ENCODE results near the gene SERGEF. TPM values are rescaled to one million over a fixed set of nuclear protein-coding genes. Genes with fewer than 3 reads are reported as not detected.

The SERGEF gene
- total RNA-seq, 4 donors from 2014 or later = 11.8 to 34.7 (median 24.5) TPM

DNA sequence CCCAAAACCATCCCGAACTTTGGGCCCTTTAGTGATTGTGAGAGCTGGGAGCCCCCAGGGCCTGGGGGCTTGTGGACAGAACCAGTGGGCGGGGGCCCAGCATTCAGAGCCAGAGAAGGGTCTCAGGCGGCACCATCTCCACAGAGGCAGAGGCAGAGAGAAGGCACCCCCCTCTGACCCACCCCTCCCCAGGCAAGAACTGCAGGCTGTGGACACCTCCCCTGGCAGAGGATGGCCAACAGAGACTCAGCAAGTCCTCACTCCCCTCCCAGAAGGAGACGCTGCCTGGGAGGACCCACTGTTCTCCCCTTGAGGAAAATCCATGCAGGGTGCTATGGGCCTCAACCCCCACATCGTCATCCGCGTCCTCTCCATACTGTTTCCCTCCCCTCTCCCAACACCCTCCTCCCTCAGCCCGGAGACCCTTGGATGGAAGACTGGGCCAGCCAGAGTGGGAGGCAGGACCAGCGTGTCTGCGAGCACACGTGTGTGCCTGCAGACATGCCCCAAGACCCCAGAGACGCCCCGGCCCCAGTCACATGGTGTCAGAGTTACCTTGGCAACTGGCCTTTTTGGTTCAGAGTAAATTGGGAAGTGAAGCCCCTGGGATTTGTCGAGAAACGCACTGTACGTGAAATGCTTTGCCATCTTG is 235.6 kb downstream of the SERGEF start:
- intact Hi-C loops (cut with DNase I; ENCODE audit: low total_unique reads) = no loop called here

DNA sequence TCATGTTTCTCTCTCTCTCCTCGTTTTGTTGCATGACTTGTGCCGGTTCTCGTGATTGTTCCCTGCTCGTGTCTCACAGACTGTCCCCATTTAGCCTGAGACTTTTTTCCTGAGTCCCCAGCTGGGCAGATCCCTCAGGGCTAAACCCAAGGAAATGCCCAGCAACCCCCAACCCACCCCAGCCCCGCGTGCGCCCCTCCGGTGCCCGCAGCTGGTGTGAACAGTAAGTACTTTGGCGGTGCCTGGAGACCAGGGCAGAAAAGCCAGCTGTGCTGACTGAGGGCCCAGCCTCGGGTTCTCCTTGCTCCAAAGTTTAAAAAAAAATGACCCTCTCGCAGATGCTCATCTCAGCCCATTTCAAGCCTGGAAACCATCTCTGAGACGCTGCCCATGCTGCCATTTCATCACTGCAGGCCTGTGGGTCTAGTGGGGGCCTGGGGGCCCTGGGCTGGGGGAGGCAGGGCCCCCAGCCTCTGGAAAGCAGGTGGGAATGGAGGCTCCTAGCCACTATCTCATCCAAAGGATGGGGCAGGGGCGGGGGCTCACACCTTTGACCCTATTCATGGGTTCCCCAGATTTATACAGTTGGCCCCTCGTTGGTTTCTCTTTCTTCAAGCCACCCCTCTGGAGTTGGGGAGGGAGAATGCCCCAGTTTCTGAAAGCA is 236.5 kb downstream of the SERGEF start:
- Histone ChIP-seq H3K9me3 (no peaks in the 10 kb centered on the region), H3K4me3 (no peak overlapping the region), H3K27ac (no peak overlapping the region), H3K4me1 (no peaks in the 10 kb centered on the region), H3K36me3 (no peaks in the 10 kb centered on the region), H3K27me3 (no peaks in the 10 kb centered on the region)
- in situ Hi-C loops (cut with MboI; ENCODE audit: low sequenced_read_pairs in 4 of 4) = no loop called here
- ATAC-seq = no peak
- TF ChIP-seq POLR2A (IDR thresholded peaks at IDR 0.05) = no peak
- TF ChIP-seq, protein P1, sequence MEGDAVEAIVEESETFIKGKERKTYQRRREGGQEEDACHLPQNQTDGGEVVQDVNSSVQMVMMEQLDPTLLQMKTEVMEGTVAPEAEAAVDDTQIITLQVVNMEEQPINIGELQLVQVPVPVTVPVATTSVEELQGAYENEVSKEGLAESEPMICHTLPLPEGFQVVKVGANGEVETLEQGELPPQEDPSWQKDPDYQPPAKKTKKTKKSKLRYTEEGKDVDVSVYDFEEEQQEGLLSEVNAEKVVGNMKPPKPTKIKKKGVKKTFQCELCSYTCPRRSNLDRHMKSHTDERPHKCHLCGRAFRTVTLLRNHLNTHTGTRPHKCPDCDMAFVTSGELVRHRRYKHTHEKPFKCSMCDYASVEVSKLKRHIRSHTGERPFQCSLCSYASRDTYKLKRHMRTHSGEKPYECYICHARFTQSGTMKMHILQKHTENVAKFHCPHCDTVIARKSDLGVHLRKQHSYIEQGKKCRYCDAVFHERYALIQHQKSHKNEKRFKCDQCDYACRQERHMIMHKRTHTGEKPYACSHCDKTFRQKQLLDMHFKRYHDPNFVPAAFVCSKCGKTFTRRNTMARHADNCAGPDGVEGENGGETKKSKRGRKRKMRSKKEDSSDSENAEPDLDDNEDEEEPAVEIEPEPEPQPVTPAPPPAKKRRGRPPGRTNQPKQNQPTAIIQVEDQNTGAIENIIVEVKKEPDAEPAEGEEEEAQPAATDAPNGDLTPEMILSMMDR (IDR thresholded peaks at IDR 0.05 in 4 of 5, conservative IDR thresholded peaks at IDR 0.05 in 1 of 5) = no peak
- intact Hi-C loops (cut with DNase I; ENCODE audit: low total_unique reads) = no loop called here
- DNase-seq = no peak

More for the DNA sequence above, 235.6 kb downstream of the SERGEF start:
- Histone ChIP-seq H3K4me1 (no peaks in the 10 kb centered on the region), H3K27ac (no peak overlapping the region), H3K27me3 (no peaks in the 10 kb centered on the region), H3K9me3 (no peaks in the 10 kb centered on the region), H3K4me3 (no peak overlapping the region), H3K36me3 (no peaks in the 10 kb centered on the region)
- in situ Hi-C loops (cut with MboI; ENCODE audit: low sequenced_read_pairs in 4 of 4) = no loop called here
- ATAC-seq (no peak), DNase-seq (no peak)
- no peak for TF ChIP-seq POLR2A (IDR thresholded peaks at IDR 0.05)
- TF ChIP-seq, protein P1 (IDR thresholded peaks at IDR 0.05 in 4 of 5, conservative IDR thresholded peaks at IDR 0.05 in 1 of 5) = no peak

DNA sequence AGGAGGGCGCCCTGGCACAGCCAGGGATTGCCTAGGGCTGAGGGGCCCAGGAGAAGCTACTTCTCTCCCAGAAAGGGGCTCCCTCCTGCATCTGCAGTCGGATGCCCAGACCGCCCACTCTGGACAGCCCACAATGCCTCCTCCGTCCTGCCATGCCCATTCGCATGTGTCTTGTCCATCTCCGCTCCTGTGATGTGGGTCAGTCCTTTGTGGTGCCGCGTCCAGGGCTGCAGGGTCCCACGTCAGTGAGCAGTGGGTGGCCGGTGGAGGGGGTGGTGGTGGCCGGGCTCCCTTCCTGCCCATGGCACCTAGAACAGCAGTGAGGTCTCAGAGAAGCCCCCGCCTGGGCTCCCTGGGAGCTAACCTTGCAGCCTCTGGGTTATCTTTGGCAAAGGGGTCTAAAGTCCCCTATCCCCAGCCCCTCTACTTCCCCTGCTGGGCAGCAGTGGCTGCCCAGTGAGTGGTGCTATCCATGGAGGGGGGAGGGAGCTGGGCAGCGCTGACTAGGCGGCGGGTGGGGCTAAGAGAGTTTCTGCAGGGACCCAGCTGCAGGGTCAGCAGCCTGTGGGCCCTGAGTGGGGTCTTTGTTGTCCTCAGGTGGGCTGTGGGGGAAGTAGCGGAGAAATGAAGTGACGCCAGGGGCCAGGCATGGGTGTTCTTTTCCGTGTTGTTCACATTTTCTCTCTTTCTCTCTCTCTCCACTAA is 237.2 kb downstream of the SERGEF start:
- intact Hi-C loops (cut with DNase I; ENCODE audit: low total_unique reads) = no loop called here
- in situ Hi-C loops (cut with MboI; ENCODE audit: low sequenced_read_pairs in 4 of 4) = no loop called here
- Histone ChIP-seq H3K9me3 (no peaks in the 10 kb centered on the region), H3K4me1 (no peaks in the 10 kb centered on the region), H3K36me3 (no peaks in the 10 kb centered on the region), H3K27me3 (no peaks in the 10 kb centered on the region), H3K27ac (no peak overlapping the region), H3K4me3 (no peak overlapping the region)
- no peak for DNase-seq
- TF ChIP-seq, protein P1 (IDR thresholded peaks at IDR 0.05 in 4 of 5, conservative IDR thresholded peaks at IDR 0.05 in 1 of 5) = no peak
- TF ChIP-seq POLR2A (IDR thresholded peaks at IDR 0.05) = no peak
- ATAC-seq = no peak

- in situ Hi-C loops (cut with MboI; ENCODE audit: low sequenced_read_pairs in 4 of 4) (no loop called here), intact Hi-C loops (cut with DNase I; ENCODE audit: low total_unique reads) (no loop called here)
- ATAC-seq = no peak
- H3K9me3 ChIP-seq = no peaks in the 10 kb centered on the region
- H3K36me3 ChIP-seq = no peaks in the 10 kb centered on the region
- no peak for DNase-seq
- no peaks in the 10 kb centered on the region for H3K4me1 ChIP-seq
- no peak overlapping the region for H3K4me3 ChIP-seq
- TF ChIP-seq POLR2A (IDR thresholded peaks at IDR 0.05) = no peak
- TF ChIP-seq, protein P1 (IDR thresholded peaks at IDR 0.05 in 4 of 5, conservative IDR thresholded peaks at IDR 0.05 in 1 of 5) = no peak
- no peaks in the 10 kb centered on the region for H3K27me3 ChIP-seq
- no peak overlapping the region for H3K27ac ChIP-seq
Observed at GRCh38 chr11:17775035-17775348, 237.9 kb downstream of the SERGEF start.
